ENCODE measurements around the gene NBDY.

Gene NBDY

DNA sequence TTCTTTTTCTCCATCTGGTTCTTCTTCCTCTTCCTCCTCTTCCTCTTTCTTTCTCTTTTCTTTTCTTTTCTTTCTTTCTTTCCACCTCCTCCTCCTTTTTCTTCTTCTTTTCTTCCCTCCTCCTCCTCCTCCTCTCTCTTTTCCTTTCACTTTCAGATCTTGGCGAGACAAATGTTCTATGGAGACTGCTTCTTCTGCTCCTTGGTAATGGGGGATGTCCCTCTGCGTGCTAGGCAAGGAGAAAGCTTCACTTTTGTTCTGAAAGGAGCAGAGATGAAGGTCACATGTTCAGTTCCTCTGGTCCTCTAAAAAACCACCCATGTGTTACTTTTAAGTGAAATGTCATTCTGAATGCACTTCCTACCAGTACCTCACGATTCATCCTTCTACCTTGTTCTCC is 33.2 kb downstream of the NBDY start:
- H3K27me3 ChIP-seq (ENCODE audit: insufficient read depth, low read length, poor library complexity), result no peaks in the 10 kb centered on the region
- no peaks in the 10 kb centered on the region for H3K79me1 ChIP-seq (ENCODE audit: low read length)
- no peak overlapping the region for H3K4me2 ChIP-seq (ENCODE audit: low read length)
- H3K56ac ChIP-seq (ENCODE audit: low read length), result no peak overlapping the region
- no peak overlapping the region for H3K4ac ChIP-seq (ENCODE audit: low read depth, low read length)
- no peak overlapping the region for H2AK5ac ChIP-seq (ENCODE audit: low read length)
- H2BK15ac ChIP-seq (replicated peaks; ENCODE audit: low read depth), result no peak overlapping the region
- H3K9ac ChIP-seq (ENCODE audit: low read length), result no peak overlapping the region
- no peak overlapping the region for H4K5ac ChIP-seq (ENCODE audit: low read length)
- H3K23ac ChIP-seq (ENCODE audit: low read length), result no peak overlapping the region
- no peaks in the 10 kb centered on the region for H3K36me3 ChIP-seq (ENCODE audit: control insufficient read depth, insufficient read depth, low read length)
- H3K27ac ChIP-seq (ENCODE audit: low read depth, low read length), result no peak overlapping the region
- H3K79me2 ChIP-seq (ENCODE audit: control insufficient read depth, insufficient read depth, low read length), result no peaks in the 10 kb centered on the region
- no peak overlapping the region for H4K8ac ChIP-seq (ENCODE audit: low read depth, low read length)
- no peak overlapping the region for H3K4me3 ChIP-seq (ENCODE audit: low read length)
- H2BK120ac ChIP-seq (ENCODE audit: low read depth, low read length), result no peak overlapping the region
- no peaks in the 10 kb centered on the region for H3K4me1 ChIP-seq (ENCODE audit: control insufficient read depth, low read depth, low read length)
- no peak overlapping the region for H3K18ac ChIP-seq (ENCODE audit: low read length)
- WGBS (ENCODE audit: extremely low coverage, insufficient coverage, low lambda C conversion rate), result no CpG with 5 or more reads among the region's 3 CpGs
- DNase-seq, result no peak
- H2BK5ac ChIP-seq (ENCODE audit: low read length), result no peak overlapping the region

DNA sequence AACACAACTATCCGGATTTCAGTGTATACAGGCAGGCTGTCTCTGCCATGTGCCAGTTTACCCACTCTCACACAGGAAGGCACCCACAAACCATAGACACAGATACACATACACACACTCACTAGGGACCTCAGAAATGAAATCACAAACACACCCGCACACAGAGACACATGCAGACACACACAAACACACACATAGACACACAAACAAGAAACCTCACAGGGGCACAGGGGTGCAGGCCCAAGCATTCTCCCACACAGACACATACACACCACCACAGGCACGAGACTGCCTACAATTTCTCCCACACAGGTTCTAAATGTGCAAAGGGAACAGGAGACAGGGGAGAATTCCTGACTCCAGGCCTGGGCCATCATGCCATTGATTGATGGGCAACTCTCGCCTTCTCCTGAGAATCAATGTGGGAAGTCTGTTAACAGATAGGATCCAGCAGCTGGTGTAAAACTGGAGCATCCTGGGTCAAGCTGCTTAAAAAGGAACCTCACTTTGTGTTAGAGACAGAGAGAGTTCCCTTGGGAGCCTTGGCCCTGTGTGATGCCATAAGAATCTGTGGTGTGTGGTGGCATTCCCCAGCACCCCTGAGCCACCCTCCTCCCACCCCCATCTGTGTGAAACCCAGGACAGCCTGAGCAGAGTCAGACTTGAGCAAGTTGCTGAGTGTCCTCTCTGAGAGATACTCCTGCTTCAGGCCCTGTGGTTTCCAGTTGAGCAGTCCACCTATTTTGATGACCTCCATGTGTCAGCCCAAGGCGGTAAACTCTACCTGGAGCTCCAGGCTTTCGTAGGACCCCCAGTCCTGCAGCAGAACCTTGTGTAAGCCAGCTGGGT is 33.9 kb downstream of the NBDY start:
- no peak overlapping the region for H3K4me2 ChIP-seq (ENCODE audit: low read length)
- no peak overlapping the region for H3K4me3 ChIP-seq (ENCODE audit: low read length)
- H3K4me1 ChIP-seq (ENCODE audit: control insufficient read depth, low read depth, low read length), result no peaks in the 10 kb centered on the region
- H2BK15ac ChIP-seq (replicated peaks; ENCODE audit: low read depth), result no peak overlapping the region
- H4K8ac ChIP-seq (ENCODE audit: low read depth, low read length), result no peak overlapping the region
- H3K79me1 ChIP-seq (ENCODE audit: low read length), result no peaks in the 10 kb centered on the region
- DNase-seq, result no peak
- H3K56ac ChIP-seq (ENCODE audit: low read length), result no peak overlapping the region
- no peak overlapping the region for H3K18ac ChIP-seq (ENCODE audit: low read length)
- no peak overlapping the region for H2AK5ac ChIP-seq (ENCODE audit: low read length)
- no CpG with 5 or more reads among the region's 6 CpGs for WGBS (ENCODE audit: extremely low coverage, insufficient coverage, low lambda C conversion rate)
- H2BK5ac ChIP-seq (ENCODE audit: low read length), result no peak overlapping the region
- H4K5ac ChIP-seq (ENCODE audit: low read length), result no peak overlapping the region
- H3K9ac ChIP-seq (ENCODE audit: low read length), result no peak overlapping the region
- H3K36me3 ChIP-seq (ENCODE audit: control insufficient read depth, insufficient read depth, low read length), result no peaks in the 10 kb centered on the region
- no peak overlapping the region for H3K27ac ChIP-seq (ENCODE audit: low read depth, low read length)
- no peak overlapping the region for H3K23ac ChIP-seq (ENCODE audit: low read length)
- H3K79me2 ChIP-seq (ENCODE audit: control insufficient read depth, insufficient read depth, low read length), result no peaks in the 10 kb centered on the region
- H3K4ac ChIP-seq (ENCODE audit: low read depth, low read length), result no peak overlapping the region
- H2BK120ac ChIP-seq (ENCODE audit: low read depth, low read length), result no peak overlapping the region
- H3K27me3 ChIP-seq (ENCODE audit: insufficient read depth, low read length, poor library complexity), result no peaks in the 10 kb centered on the region

DNA sequence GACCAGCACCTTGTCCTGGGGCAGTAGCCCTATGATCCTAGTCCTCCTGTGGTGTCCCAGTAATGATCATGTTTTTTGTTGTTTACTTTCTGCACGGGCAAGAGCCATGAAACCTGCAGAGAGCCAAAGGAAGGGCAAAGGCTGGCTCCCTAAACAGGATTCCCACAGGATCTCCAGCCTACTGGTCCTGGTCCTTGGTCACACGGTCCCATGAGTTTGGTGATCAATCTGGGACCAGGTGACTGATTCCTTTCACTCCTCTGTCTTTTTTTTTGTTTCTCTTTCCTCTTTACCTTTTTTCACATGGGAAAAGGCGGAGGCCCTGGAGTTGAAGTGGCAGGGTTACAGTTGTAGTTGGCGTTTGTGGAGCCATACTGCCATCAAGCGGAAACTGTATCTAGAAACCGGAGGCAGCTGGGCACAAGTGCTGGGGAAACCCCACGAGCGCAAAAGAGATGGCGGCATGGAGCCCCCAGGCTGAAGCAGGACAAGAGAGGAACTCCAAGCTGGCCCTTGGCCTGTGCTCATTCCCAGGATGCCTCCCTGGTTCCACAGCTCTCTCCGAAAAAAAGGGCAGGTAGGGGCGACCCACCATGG is 34.6 kb downstream of the NBDY start:
- no peak for DNase-seq
- H3K36me3 ChIP-seq (ENCODE audit: control insufficient read depth, insufficient read depth, low read length), result no peaks in the 10 kb centered on the region
- no peak overlapping the region for H3K18ac ChIP-seq (ENCODE audit: low read length)
- H3K4ac ChIP-seq (ENCODE audit: low read depth, low read length), result no peak overlapping the region
- no peaks in the 10 kb centered on the region for H3K27me3 ChIP-seq (ENCODE audit: insufficient read depth, low read length, poor library complexity)
- H3K79me2 ChIP-seq (ENCODE audit: control insufficient read depth, insufficient read depth, low read length), result no peaks in the 10 kb centered on the region
- no peak overlapping the region for H3K27ac ChIP-seq (ENCODE audit: low read depth, low read length)
- no peak overlapping the region for H3K4me2 ChIP-seq (ENCODE audit: low read length)
- no peak overlapping the region for H2AK5ac ChIP-seq (ENCODE audit: low read length)
- H3K4me3 ChIP-seq (ENCODE audit: low read length), result no peak overlapping the region
- H2BK120ac ChIP-seq (ENCODE audit: low read depth, low read length), result no peak overlapping the region
- no peak overlapping the region for H3K56ac ChIP-seq (ENCODE audit: low read length)
- no CpG with 5 or more reads among the region's 11 CpGs for WGBS (ENCODE audit: extremely low coverage, insufficient coverage, low lambda C conversion rate)
- H3K79me1 ChIP-seq (ENCODE audit: low read length), result no peaks in the 10 kb centered on the region
- no peak overlapping the region for H4K8ac ChIP-seq (ENCODE audit: low read depth, low read length)
- no peak overlapping the region for H2BK5ac ChIP-seq (ENCODE audit: low read length)
- H2BK15ac ChIP-seq (replicated peaks; ENCODE audit: low read depth), result no peak overlapping the region
- H4K5ac ChIP-seq (ENCODE audit: low read length), result no peak overlapping the region
- no peak overlapping the region for H3K23ac ChIP-seq (ENCODE audit: low read length)
- H3K4me1 ChIP-seq (ENCODE audit: control insufficient read depth, low read depth, low read length), result no peaks in the 10 kb centered on the region
- H3K9ac ChIP-seq (ENCODE audit: low read length), result no peak overlapping the region

DNA sequence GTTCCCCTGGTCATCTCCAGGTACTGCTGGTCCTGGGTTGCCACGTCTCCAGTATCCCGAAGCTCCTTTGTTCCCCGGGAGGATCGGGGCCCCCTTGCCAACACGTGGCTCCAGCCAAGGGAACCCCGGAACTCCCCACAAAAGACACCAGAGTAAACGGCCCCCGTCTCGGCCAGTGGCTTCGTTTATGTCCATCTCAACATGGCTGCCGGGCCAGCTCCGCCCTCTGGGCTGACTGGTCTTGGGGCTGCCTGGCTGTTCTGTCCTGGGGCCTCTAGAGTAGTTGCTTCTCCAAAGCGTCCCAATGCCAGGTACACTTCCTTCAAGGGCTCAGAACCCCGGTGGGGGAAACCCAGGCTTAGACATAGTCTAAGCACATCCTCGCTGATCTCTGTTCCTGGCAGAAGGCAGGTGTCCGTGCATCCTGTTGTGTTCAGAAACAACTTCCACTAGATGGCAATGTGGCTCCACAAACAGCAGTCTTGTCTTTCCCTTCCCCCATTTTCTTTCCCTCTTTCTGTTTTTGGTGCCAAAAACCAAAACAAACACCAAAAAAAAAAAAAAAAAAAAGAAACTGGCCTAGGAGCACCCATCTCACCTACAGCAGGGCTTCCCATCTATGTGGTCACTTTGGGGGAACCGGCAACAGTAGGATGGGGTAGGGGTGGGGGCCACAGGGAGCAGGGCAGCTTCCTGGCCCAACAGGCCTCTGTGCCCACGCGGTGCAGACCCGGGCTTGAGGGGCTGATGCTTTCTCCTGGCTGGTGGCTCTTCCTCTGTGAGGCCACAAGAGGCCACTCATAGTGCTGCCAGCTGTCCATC is 35.3 kb downstream of the NBDY start:
- no CpG with 5 or more reads among the region's 20 CpGs for WGBS (ENCODE audit: extremely low coverage, insufficient coverage, low lambda C conversion rate)
- Histone ChIP-seq H3K56ac (ENCODE audit: low read length) (peak overlapping the region; percentile 34), H3K18ac (ENCODE audit: low read length) (no peak overlapping the region), H3K27me3 (ENCODE audit: insufficient read depth, low read length, poor library complexity) (no peaks in the 10 kb centered on the region), H3K9ac (ENCODE audit: low read length) (no peak overlapping the region), H3K4me2 (ENCODE audit: low read length) (no peak overlapping the region), H2AK5ac (ENCODE audit: low read length) (no peak overlapping the region), H2BK5ac (ENCODE audit: low read length) (no peak overlapping the region), H2BK15ac (replicated peaks; ENCODE audit: low read depth) (no peak overlapping the region), H2BK120ac (ENCODE audit: low read depth, low read length) (no peak overlapping the region), H3K23ac (ENCODE audit: low read length) (no peak overlapping the region), H3K79me2 (ENCODE audit: control insufficient read depth, insufficient read depth, low read length) (no peaks in the 10 kb centered on the region), H3K4me3 (ENCODE audit: low read length) (no peak overlapping the region), H3K27ac (ENCODE audit: low read depth, low read length) (no peak overlapping the region), H4K5ac (ENCODE audit: low read length) (no peak overlapping the region), H3K4me1 (ENCODE audit: control insufficient read depth, low read depth, low read length) (no peaks in the 10 kb centered on the region), H3K4ac (ENCODE audit: low read depth, low read length) (no peak overlapping the region), H3K79me1 (ENCODE audit: low read length) (no peaks in the 10 kb centered on the region), H3K36me3 (ENCODE audit: control insufficient read depth, insufficient read depth, low read length) (no peaks in the 10 kb centered on the region), H4K8ac (ENCODE audit: low read depth, low read length) (no peak overlapping the region)
- peak; percentile 78 for DNase-seq

DNA sequence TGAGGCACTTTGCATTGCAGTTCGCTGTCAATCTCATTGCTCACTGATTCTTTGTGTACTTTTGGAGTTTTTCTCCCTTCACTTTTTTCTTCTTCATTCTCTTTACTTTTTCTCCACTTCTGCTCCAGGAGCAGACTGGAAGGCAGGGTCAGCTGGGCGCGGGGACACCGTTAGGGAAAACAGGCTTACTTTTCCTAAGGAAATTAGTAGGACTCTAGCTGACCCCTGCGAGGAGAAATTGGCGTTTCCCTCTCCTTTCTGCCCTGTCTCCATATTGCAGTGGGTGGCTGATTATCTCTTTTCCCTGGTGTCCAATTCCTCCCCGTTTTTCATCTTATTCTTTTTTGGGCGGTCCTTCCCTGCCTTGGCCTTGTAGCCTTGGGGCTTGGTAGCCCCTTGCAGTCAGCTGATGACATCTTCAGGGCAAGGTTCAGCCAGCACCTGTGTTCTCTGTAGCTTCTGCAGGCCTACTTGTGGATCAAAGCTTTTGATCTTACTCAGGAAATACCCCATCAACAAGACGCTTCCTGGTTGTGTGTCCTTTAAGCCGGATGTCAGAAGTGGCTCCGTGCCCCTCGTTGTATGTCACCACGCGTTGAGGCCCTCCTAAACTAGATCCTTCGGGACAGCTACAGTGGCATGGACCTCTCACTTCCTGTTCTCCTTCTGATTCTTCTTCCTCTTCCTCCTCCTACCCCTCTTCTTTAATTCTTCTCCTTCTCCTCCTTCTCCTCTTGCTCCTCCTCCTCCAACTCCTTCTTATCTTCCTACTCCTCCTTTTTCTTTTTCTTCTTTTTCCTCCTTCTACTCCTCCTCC is 36.1 kb downstream of the NBDY start:
- Histone ChIP-seq H3K36me3 (ENCODE audit: control insufficient read depth, insufficient read depth, low read length) (no peaks in the 10 kb centered on the region), H3K4me2 (ENCODE audit: low read length) (no peak overlapping the region), H3K23ac (ENCODE audit: low read length) (no peak overlapping the region), H3K9ac (ENCODE audit: low read length) (no peak overlapping the region), H3K18ac (ENCODE audit: low read length) (no peak overlapping the region), H3K79me1 (ENCODE audit: low read length) (no peaks in the 10 kb centered on the region), H2AK5ac (ENCODE audit: low read length) (no peak overlapping the region), H2BK120ac (ENCODE audit: low read depth, low read length) (no peak overlapping the region), H2BK5ac (ENCODE audit: low read length) (no peak overlapping the region), H2BK15ac (replicated peaks; ENCODE audit: low read depth) (no peak overlapping the region), H3K27me3 (ENCODE audit: insufficient read depth, low read length, poor library complexity) (no peaks in the 10 kb centered on the region), H3K79me2 (ENCODE audit: control insufficient read depth, insufficient read depth, low read length) (no peaks in the 10 kb centered on the region), H3K4me3 (ENCODE audit: low read length) (no peak overlapping the region), H3K4ac (ENCODE audit: low read depth, low read length) (no peak overlapping the region), H3K4me1 (ENCODE audit: control insufficient read depth, low read depth, low read length) (no peaks in the 10 kb centered on the region), H4K8ac (ENCODE audit: low read depth, low read length) (no peak overlapping the region), H4K5ac (ENCODE audit: low read length) (no peak overlapping the region), H3K56ac (ENCODE audit: low read length) (peak overlapping the region; percentile 34), H3K27ac (ENCODE audit: low read depth, low read length) (no peak overlapping the region)
- no CpG with 5 or more reads among the region's 15 CpGs for WGBS (ENCODE audit: extremely low coverage, insufficient coverage, low lambda C conversion rate)
- DNase-seq, result no peak

Data from mesendoderm (in vitro differentiated cells).